GM12878 (cell line): ENCODE results near the gene RNU1-3. TPM values are rescaled to one million over a fixed set of nuclear protein-coding genes. Genes with fewer than 3 reads are reported as not detected.
"Not testable (repeated sequence)": the region's sequence is repeated elsewhere in the genome, so short reads cannot be mapped to it uniquely, and the experiment has no call there.

Experiments
- ATAC-seq: fragments of 200-7000 bp; cut with Tn5 transposase; 3 replicates; pipeline ENCODE4 v1.9.1; 2020; ENCODE audit warnings: mild to moderate bottlenecking, moderate library complexity
- BruUV-seq: library from RNA; stranded (reverse); fragments of 400-500 nt; replicated peaks from 2 replicates; lab custom pipeline; 2021; lab: Mats Ljungman, UMichigan
- CTCF ChIA-PET: fragments of 300-600 bp; sonication (Branson Sonifier 250); formaldehyde crosslinking; extraction: SDS; loops from one replicate; lab custom pipeline; 2021; ENCODE audit warnings: inconsistent platforms; lab: Yijun Ruan, JAX
- POLR2A ChIA-PET: fragments of 350-600 bp; formaldehyde crosslinking; extraction: SDS; loops from one replicate; lab custom pipeline; 2021; ENCODE audit warnings: inconsistent platforms; lab: Charles Lee
- RAD21 ChIA-PET: fragments of 300-600 bp; sonication (Branson Sonifier 250); formaldehyde crosslinking; loops from one replicate; lab custom pipeline; 2023; ENCODE audit warnings: antibody characterized with exemption; ENCODE audit not compliant: unreplicated experiment; lab: Charles Lee
- SMC1A ChIA-PET: fragments of 300-600 bp; sonication (Branson Sonifier 250); formaldehyde crosslinking; loops from one replicate; lab custom pipeline; 2023; ENCODE audit not compliant: unreplicated experiment, uncharacterized antibody; lab: Charles Lee
- DNase-seq: peaks from one replicate; pipeline ENCODE4 v3.0.0-alpha.2; 2011; ENCODE audit warnings: low read depth, low spot score
- FAIRE-seq: peaks from 3 replicates; lab custom pipeline; 2011; peaks lifted over from hg19 to GRCh38; lab: Jason Lieb, UNC
- H2AFZ ChIP-seq: 2 replicates; pipeline ENCODE4 v1.6.0; 2011; ENCODE audit warnings: low read depth, low read length, control low read depth; ENCODE audit not compliant: control insufficient read depth
- H3K27ac ChIP-seq: 2 replicates; pipeline ENCODE4 v1.5.1; 2011; ENCODE audit warnings: control low read depth; ENCODE audit not compliant: control insufficient read depth, insufficient read depth
- H3K27me3 ChIP-seq, 2 experiments: replicated peaks in 1 of 2; 2 replicates each; pipeline versions ENCODE4 v1.6.0 to v1.6.1; 2011; ENCODE audit warnings: low read length in 1 of 2; ENCODE audit not compliant: control insufficient read depth in 2 of 2, insufficient read depth in 2 of 2
- H3K36me3 ChIP-seq, 2 experiments: 2 replicates each; pipeline ENCODE4 v1.5.1; 2011; ENCODE audit warnings: low read length in 1 of 2; ENCODE audit not compliant: control insufficient read depth in 2 of 2, insufficient read depth in 2 of 2
- H3K4me1 ChIP-seq: 2 replicates; pipeline ENCODE4 v1.6.1; 2011; ENCODE audit warnings: mild to moderate bottlenecking, low read length, moderate library complexity, mixed read lengths; ENCODE audit not compliant: control insufficient read depth, insufficient read depth
- H3K4me2 ChIP-seq: 2 replicates; pipeline ENCODE4 v1.6.0; 2011; ENCODE audit warnings: control low read depth; ENCODE audit not compliant: control insufficient read depth, insufficient read depth
- H3K4me3 ChIP-seq: fragments of 200-600 bp; sonication (generic); 2 replicates; pipeline ENCODE4 v1.5.1; 2016
- H3K79me2 ChIP-seq: 2 replicates; pipeline ENCODE4 v1.6.0; 2011; ENCODE audit warnings: low read length; ENCODE audit not compliant: control insufficient read depth, insufficient read depth
- H3K9ac ChIP-seq: 2 replicates; pipeline ENCODE4 v1.8.0; 2011; ENCODE audit warnings: low read length, control low read depth, mixed read lengths; ENCODE audit not compliant: control insufficient read depth, insufficient read depth
- H3K9me3 ChIP-seq: replicated peaks from 3 replicates; pipeline ENCODE4 v1.5.1; 2011; ENCODE audit warnings: mild to moderate bottlenecking, low read length; ENCODE audit not compliant: control insufficient read depth, insufficient read depth
- H4K20me1 ChIP-seq: 2 replicates; pipeline ENCODE4 v1.6.0; 2011; ENCODE audit not compliant: control insufficient read depth, insufficient read depth
- POLR2AphosphoS5 ChIP-seq: IDR thresholded peaks from 2 replicates; pipeline ENCODE4 v1.6.1; 2011; ENCODE audit warnings: mild to moderate bottlenecking, low read length, inconsistent platforms
- RAD21 ChIP-seq: IDR thresholded peaks from 2 replicates; pipeline ENCODE4 v1.6.1; 2011; ENCODE audit warnings: mild to moderate bottlenecking, low read depth, low read length, moderate library complexity; ENCODE audit not compliant: insufficient read depth
- WGBS: methylation state at CpG from one replicate; pipeline ENCODE4 v1.1.6; 2016; ENCODE audit warnings: low lambda C conversion rate; ENCODE audit not compliant: insufficient replicate concordance, insufficient coverage; ENCODE audit errors: missing lambda C conversion rate; 5-methylcytosine and 5-hydroxymethylcytosine counted together
- in situ Hi-C: fragments of 300-500 bp; cut with MboI; formaldehyde crosslinking; loops from 9 replicates; pipeline ENCODE4 v1.14.3; 2018; ENCODE audit warnings: mixed read lengths
- intact Hi-C: fragments of 100-400 bp; cut with micrococcal nuclease; formaldehyde crosslinking; loops from one replicate; pipeline ENCODE4 v1.14.2; 2022; ENCODE audit not compliant: unreplicated experiment
- polyA plus RNA-seq, 11 experiments: library from polyadenylated mRNA; depleted of rRNA in 4 of 11; unstranded in 6 of 11; stranded (reverse) in 5 of 11; fragments of >200 nt; fragmentation: Nextera tagmentation in 4 of 11; fragmentation: Illumina TruSeq in 1 of 11; extraction: Ambion mirVana in 4 of 11; extraction: Trizol in 1 of 11; gene quantifications; 1 replicate in 1 of 11; 2 replicates in 10 of 11; pipeline versions ENCODE4 v1.2.1 to v1.2.3, GENCODE V29; 2011 to 2016; ENCODE audit warnings: inconsistent platforms in 2 of 11, missing spikeins in 2 of 11, low read depth in 1 of 11
- total RNA-seq, 4 experiments: library from RNA; depleted of rRNA in 3 of 4; stranded (reverse); fragments of >200 nt in 3 of 4; fragmentation: Illumina TruSeq in 1 of 4; extraction: Trizol in 1 of 4; gene quantifications; 2 replicates each; pipeline versions ENCODE4 v1.2.1 to v1.2.3, GENCODE V29; 2013 to 2021

RNU1-3 gene
- total and polyA plus RNA-seq, 10 of the 15 experiments (the other 5 are each of a cell fraction or from before 2014, with no cell fraction given) = under 0.01 to 20,946 (median 4.7) TPM; not detected in 2

DNA sequence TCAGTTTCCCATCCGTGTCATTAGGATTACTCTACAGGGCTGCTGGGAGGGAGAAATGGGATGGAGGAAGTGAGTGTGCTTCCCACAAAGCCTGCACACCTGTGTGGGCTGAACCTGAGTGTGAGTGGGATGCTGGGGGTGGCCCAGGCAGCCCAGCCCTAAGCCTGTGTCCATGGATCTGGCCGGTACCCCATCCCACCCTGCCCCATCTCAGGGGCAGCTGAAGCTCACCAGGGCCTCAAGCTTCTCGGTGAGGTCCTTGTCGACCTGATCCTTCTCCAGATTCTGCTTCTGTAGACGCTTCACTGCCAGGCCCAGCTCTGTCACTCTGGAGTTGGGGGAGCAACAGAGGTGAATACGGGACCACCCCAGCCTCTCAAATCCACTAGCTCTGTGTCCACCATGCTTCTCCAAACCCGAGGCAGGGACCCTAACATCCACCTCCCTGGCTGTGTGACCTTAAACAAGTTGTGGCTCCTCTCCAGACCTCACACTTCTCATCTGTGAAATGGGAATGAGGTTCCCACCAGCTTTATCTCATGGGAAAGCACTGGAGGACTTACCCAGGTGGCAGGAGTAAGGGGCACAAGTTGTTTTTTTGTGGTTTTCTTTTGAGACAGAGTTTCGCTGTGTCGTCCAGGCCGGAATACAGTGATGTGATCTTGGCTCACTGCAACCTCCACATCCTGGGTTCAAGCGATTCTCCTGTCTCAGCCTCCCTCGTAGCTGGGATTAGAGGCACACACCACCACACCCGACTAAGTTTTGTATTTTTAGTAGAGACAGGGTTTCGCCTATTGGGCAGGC lies 34.5 kb downstream of the RNU1-3 start:
- H3K4me1 ChIP-seq, H4K20me1 ChIP-seq, H3K4me3 ChIP-seq, POLR2A ChIA-PET, in situ Hi-C loops, H3K9me3 ChIP-seq, H2AFZ ChIP-seq, ATAC-seq, H3K27me3 ChIP-seq, SMC1A ChIA-PET, BruUV-seq, H3K9ac ChIP-seq, intact Hi-C loops, H3K27ac ChIP-seq, H3K79me2 ChIP-seq, DNase-seq, H3K4me2 ChIP-seq, RAD21 ChIA-PET, FAIRE-seq: not testable (repeated sequence)
- H3K36me3 ChIP-seq = peaks cover 14 to 39% of the 10 kb centered on the region in 2 experiments
- CTCF ChIA-PET = interaction anchor here (1.2 to 2.4 kb wide), 3 partner anchors 8 to 23 kb away, joined by 4 to 10 read pairs (median 5); no protein-coding TSS in a partner anchor
- WGBS = 84% methylated on average over 14 of the region's 14 CpGs

DNA sequence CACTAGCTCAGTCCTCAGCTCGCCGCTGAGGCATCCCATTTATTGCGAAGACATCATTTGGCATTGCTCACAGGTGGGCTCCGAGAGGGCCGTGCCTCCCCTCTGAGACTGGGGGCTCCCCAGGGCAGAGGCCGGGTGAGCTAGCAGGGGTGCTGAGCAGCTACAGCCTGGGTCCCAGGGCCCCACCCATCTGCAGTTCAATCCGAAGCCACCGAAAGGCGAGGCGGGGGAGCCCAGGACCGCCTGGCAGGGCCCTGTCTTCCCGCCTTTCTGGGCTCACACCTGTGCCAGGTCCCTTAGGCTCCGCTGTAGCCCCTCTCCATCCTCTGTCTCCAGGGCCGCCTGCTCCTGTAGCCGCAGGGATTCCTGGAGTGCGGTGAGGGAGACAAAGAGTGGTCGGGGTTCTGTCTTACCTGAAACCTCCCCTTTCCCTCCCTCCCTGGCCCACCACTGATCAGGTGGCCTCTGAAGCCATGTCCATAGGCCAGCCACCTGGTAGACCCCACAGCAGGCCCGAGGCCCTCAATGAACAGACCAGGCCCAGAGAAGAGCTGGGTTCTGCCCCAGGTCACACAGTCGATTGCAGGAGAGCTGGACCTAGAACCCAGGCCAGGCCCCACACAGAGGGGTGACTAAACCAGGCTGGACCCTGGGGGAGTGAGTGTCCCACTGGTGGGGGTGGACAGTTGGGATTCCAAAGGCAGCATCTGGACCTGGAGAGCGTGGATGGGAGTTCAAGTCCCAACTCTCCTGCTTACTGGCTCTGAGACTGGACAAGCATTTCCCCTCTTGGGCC lies 35.3 kb downstream of the RNU1-3 start:
- Histone ChIP-seq H3K9ac (no peak overlapping the region), H3K4me1 (no peaks in the 10 kb centered on the region), H3K79me2 (no peaks in the 10 kb centered on the region), H4K20me1 (no peaks in the 10 kb centered on the region), H3K27ac (no peak overlapping the region), H3K4me2 (no peak overlapping the region), H3K9me3 (no peaks in the 10 kb centered on the region), H3K27me3 (no peaks in the 10 kb centered on the region), H3K4me3 (no peak overlapping the region), H2AFZ (no peak overlapping the region), H3K36me3 (peaks cover 15 to 43% of the 10 kb centered on the region in 2 experiments)
- TF ChIP-seq RAD21 (no peak), POLR2AphosphoS5 (0 out of 2 replicates have a peak, but pooled peaks have one; percentile 15)
- FAIRE-seq (no peak), DNase-seq (no peak), ATAC-seq (no peak)
- in situ Hi-C loops (no loop called here), intact Hi-C loops (no loop called here)
- BruUV-seq = no TSS peak
- ChIA-PET SMC1A (no interaction called here), CTCF (interaction anchor here (2.4 kb wide), 1 partner anchor 11 kb away, joined by 10 read pairs; no protein-coding TSS in a partner anchor), POLR2A (no interaction called here), RAD21 (no interaction called here)
- WGBS = 82% methylated on average over 20 of the region's 20 CpGs
